CD4-positive, alpha-beta T cell treated with Interleukin-15 for 1 hour (primary cell): Measurements from ENCODE around the gene ASPSCR1.
"Not testable (repeated sequence)": the region's sequence is repeated elsewhere in the genome, so short reads cannot be mapped to it uniquely, and the experiment has no call there.

ENCODE experiments used
- DNase-seq: peaks from one replicate; pipeline ENCODE4 v3.0.0-alpha.2; 2020

Gene ASPSCR1

DNA sequence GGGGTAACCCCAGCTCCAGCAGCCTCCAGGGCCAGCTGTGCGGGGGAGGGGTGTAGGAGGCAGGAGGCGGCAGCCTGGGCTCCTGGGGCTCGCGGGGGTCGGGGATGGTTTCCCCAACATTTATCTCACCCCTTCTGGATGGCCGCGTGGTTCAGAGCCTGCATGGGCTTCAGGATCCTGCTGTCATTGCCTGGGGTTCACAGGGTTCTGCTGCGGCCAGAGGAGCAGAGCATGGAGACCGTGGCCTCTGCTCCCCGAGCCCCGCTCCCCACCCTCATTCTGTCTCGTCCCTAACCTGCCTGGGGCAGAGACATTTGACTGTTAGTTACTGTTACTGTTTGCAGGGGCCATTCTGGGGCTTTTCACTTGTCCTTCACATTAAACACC, 35.3 kb upstream of the ASPSCR1 start:
- no peak for DNase-seq

DNA sequence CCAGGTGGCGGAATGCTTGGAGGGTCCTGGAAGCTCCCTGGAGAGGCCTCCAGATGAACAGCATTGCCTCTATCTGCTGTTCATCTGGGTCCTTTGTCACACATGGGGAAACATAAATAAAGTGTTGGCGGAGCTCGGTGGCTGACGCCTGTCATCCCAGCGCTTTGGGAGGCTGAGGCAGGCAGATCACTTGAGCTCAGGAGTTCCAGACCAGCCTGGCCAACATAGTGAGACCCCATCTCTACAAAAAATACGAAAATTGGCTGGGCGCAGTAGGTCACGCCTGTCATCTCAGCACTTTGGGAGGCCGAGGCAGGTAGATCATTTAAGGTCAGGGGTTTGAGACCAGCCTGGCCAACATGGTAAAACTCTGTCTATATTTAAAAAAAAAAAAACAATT, 32.6 kb upstream of the ASPSCR1 start:
- DNase-seq: no peak

DNA sequence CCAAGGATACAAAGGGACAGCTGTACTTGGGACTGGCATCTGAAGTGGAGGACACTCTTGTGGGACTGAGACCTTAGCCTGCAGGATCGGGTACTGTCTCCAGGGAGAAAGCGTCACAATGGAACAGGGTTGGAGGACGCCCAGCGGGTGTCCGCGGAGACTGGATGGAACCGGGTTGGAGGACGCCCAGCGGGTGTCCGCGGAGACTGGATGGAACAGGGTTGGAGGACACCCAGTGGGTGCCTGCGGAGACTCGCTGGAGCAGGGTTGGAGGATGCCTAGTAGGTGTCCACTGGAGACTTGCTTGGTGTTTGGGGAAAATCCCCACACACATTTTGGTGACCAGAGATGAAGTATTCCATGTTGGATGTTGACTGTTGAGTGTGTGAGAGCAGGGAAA, 30.2 kb upstream of the ASPSCR1 start, which contains the start of gene MYADML2:
Gene MYADML2 (minus strand): TSS at position 45 of the 400 bp plus-strand sequence. CDS start 5,492 bp downstream, outside the sequence.
- DNase-seq: no peak

DNA sequence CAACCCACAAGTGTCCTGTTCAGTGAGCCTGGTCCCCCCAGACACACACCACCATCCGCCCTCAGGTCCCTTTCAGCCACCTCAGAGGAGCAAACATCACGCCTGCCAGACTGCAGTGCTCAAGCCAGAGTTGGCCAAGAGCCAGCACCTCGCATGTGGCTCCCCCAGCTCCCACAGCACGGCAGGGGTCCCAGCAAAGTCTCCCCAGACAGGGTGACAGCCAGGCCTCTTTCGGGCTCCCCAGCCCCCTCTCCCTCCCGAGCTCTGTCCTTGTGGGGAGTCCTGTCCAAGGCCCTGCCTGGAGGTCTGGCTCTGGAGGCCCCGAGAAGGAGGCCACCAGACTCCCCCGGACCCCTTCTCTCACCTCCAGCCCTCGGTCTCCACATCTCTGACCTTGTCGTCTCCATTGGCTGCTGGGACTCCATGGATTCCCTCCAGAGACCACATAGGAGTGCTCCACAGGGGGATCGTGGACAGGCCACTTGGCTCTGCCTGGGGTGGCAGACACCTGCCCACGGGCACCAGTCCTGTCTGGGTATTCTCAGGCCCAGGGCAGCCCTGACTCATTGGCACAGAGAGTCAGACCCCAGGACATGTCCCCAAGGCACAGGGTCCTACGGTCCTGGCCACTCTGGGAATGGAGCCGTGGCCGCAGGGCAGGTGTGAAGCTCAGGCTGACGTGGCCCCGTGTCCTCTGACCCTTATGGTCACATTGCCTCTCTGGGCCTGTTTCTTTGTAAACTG, 28.6 kb upstream of the ASPSCR1 start:
- no peak for DNase-seq

DNA sequence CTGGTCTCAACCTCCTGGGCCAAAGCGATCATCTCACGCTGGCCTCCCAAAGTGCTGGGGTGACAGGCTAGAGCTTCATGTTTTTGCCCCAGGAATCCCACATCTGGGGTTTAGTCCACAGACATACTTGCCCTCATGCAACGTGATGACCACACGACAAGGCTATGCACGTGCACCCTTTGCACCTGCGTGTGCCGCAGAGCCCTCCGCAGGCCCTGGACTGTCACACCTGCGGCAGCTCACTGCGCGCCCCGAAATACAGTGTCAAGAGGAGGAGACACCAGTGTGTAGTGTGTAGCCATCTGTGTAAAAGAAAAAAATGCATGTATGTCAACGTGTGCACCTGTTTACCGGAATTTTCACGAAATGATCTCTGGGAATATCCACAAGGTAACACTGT, 26.9 kb upstream of the ASPSCR1 start:
- no peak for DNase-seq

DNA sequence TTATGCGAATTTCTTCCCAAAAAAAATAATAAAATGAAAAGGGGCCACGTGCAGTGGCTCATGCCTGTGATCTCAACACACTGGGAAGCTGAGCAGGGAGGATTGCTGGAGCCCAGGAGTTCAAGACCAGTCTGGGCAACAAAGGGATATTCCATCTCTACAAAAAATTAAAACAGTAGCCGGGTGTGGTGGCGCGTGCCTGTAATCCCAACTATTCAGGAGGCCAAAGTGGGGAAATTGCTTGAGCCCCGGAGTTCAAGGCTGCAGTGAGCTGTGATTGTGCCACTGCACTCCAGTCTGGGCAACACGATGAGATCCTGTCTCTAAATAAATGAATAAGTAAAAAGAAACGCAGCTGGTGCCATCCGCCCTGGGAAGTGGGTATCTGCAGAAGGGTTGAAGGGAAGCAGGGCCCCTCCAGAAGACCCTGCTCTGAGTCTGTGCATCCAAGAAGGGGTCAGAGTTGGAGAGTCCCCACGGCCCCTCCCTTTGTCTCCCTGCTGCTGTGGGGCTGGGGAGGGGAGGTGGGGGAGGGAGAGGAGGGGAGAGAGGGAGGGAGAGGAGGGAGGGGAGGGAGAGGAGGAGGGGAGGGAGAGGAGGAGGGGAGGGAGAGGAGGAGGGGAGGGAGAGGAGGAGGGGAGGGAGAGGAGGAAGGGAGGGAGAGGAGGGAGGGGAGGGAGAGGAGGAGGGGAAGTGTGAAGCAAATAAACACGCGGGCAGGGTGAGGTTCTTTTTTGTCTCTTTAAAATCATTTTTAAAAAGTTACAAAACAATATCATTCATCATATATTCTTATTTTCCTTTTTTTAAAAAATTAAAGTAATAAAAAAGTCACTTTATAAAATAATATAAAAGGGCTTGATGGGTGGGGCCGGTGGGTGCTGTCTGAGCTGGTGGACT, 25.4 kb upstream of the ASPSCR1 start:
- DNase-seq: no peak

DNA sequence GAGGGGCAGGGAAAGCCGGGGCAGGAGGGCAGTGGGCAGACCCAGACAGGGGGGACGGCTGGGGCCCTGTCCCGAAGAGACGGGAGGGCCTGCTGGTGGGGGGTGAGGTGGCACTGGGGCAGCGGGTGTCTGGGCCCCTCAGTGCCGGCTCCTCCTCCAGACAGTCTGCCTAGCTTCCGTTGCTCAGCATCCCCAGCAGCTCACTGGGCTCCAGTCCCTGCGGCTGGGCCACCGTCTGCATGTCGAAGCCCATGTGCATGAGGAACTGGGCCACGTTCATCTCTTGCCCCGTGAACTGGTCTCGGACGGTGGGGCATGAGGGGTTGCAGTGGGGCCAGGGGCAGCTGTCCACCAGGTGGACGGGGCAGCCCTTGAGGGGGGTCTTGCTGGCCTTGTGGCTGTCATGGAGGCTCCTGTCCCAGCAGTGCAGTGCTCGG, 24.6 kb upstream of the ASPSCR1 start:
- DNase-seq: no peak

DNA sequence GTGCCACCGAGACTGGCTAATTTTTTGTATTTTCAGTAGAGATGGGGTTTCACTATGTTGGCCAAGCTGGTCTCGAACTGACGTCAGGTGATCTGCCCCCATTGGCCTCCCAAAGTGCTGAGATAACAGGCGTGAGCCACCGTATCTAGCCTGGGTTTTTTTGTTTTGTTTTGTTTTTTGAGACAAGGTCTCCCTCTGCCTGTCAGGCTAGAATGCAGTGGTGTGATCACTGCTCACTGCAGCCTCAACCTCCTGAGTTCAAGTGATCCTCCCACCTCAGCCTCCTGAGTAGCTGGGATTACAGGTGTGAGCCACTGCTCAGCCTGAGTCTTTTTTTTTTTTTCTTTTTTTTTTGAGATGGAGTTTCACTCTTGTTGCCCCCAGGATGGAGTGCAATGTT, 24.0 kb upstream of the ASPSCR1 start:
- DNase-seq: not testable (repeated sequence)

DNA sequence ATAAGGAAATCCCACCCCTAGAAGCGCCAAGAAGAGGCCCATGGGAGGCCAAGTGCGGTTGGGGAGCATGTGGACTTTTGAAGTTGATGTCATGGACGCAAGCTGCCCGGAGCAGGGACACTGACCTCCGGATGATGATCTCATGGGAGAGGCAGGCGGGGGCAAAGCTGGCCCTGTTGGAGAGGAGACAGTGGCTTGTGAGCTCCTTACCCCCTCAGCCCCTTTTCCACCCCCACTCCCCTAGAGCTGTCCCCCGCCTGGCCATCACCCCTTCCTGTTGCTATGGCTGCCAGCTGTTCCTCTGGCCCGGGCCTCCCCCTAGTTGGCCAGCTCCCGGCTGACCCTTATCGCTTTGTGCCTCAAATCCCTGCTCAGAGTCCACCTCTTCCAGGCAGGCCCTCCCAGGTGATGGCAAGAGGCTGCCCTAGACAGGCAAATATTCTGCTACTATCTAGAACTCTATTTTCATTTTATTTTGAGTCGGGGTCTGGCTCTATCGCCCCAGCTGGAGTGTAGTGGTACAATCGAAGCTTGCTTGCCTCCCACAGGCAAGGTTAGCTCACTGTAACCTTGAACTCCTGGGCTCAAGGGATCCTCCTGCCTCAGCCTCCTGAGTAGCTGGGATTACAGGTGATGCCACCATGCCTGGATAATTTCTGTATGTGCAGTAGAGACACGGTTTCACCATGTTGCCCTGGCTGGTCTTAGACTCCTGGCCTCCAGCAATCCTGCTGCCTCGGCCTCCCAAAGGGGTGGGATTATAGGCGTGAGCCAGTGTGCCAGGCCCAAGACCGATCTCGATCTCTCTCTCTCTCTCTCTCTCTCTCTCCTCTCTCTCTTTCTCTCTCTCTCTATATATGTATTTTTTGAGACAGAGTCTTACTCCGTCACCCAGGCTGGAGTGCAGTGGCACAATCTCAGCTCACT, 23.0 kb upstream of the ASPSCR1 start:
- DNase-seq: no peak

DNA sequence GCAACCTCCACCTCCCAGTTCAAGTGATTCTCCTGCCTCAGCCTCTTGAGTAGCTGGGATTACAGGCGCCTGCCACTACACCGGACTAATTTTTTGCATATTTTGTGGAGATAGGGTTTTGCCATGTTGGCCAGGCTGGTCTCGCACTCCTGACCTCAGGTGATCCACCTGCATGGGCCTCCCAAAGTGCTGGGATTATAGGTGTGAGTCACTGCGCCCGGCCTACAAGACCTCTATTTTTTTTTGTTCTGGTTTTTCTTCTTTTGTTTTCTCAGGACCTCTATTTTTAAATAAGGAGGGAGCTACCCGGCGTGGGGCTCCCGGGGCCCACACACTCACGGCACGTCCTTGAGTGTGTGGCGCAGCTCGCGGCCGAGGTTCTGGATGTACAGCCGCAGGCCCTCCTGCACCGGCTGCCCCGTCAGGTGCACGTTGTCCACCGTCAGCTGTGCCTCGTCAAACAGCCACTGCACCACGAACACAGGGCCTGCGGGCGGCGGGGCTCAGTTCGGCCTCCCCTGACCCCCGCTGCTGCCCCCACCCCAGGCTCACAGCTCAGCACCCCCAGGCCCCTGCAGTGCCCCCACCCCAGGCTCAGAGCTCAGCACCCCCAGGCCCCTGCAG, 22.3 kb upstream of the ASPSCR1 start:
- DNase-seq: no peak

DNA sequence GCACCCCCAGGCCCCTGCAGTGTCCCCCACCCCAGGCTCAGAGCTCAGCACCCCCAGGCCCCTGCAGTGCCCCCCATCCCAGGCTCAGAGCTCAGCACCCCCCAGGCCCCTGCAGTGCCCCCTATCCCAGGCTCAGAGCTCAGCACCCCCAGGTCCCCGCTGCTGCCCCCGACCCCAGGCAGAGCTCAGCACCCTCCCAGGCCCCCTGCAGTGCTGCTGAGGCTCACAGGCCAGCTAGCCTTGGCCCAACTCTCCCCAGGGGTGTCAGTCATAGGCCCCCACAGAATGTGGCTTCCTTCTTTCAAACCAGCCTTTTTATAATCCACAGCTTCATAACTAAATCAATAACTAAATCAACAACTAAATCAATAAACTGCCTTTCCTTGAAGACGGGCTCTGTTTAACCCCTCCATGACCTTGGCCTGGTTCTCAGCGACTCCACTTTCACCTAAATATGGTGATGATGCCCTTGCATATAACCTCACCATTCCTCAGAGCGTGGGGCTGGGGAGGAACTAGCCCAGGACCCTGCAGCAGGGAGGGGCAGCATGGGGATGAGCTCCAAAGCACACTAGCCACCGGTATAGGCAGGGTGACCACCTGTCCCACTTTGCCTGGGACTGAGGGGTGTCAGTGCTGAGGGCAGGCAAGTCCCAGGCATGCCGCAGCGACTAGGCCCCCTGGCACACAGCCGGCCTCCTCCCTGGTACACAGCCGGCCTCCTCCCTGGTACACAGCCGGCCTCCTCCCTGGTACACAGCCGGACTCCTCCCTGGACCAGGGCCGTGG, 21.5 kb upstream of the ASPSCR1 start:
- DNase-seq: no peak

DNA sequence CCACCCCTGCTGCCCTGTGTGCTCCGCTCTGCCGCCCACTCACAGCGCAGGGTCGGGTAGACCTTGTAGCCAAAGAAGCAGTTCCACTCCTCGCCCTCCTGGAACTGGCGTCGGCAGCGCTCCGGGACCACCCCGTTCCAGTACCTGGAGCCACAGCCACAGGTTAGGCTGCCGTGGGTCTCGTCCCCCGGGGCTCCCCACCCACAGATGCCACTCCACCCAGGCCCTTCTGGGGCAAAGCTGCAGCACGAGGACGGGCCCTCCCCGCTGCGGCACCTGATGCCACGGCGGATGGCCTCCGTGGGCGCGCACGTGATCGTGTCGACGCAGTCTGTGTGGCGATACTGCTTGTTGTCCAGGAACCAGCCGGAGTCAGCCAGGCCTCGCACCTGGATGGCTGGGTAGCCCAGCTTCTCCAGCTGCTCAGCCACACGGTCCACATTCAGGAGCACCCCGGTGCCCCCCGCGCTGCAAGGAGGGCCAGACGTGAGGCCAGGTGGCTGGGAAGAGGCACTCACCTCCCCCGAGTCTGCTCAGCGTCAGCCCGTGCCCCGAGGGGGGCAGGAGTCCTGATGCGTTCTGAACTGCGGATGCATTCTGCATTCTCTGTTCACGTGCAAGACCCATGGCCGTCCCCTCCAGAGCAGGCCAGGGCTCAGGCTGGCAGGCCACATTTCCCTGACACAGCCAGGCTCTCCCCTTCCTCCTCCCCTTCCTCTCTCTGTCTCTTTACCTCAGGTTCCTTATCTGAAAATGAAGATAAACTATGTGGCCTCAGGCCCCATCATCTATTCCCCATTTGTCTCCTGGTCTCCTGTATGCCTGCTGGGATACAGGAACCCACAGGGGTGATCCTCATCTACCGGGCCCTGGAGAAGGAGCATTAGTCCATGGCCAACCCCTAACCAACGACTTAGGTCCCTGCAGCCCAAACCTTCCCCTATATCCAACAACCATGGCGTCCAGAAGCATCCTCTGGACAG, 20.5 kb upstream of the ASPSCR1 start:
- DNase-seq: no peak

DNA sequence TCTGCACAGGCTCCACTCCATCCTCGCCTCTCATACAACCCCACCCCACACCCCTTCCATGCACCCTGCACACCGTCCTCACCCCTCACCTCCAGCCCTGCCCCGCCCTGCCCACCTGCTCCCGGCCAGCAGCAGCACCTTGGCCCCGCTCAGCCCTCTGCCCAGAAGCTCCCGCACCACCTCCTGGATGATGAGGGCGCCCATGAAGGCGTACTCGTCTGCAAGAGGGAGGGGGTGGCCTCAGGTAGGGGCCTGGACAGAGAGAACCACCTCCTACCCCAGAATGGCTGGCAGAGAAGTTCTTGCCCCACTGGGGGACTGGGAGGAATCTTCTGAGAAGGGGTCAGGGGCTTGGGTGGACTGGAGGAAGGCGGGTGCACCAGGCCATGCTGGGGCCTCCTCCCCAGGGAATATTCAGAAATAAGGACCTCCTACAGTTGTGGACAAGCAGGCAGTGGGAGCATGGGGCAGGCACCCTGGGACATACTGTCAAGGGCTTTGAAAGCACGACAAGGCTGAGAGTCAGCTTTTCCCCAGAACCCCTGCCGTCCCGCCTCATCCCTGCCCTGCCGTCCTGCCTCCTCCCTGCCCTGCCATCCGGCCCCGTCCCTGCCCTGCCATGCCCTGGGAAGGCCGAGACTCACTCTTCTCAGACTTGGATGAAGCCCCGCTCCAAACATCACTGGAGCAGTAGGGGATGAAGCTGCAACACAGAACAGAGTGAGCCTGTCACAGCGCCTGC, 19.6 kb upstream of the ASPSCR1 start:
- no peak for DNase-seq

DNA sequence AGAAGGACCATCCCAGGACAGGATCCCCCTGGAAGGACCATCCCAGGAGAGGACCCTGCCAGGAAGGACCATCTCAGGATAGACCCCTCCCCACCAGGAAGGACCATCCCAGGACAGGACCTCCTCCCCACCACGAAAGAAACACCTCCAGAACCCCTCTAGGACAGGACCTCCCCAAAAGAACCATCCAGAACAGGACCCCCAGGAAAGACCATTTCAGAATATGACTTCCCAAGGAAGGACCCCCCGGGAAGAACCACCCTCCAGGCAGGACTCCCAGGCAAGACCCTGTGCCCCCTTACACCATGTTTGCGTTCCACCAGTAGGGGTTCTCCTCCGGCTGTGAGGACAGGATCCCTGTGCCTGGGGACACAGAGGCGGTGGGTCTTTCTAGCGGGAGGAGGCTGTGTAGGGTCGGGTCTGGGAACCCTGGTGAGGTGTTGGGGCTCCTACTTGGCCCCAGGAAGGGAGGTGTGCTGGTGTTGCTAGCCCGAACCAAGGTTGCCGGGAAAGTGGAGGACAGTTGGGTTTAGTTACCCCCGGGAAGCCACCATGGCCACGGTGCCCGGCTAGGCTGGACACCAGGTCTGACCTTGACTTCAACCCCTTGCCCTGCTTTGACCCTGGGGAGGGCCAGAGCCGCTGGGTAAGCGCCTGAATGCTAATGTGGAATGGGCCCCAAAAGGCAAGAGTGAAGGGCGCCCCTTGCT, 18.6 kb upstream of the ASPSCR1 start:
- DNase-seq: no peak

DNA sequence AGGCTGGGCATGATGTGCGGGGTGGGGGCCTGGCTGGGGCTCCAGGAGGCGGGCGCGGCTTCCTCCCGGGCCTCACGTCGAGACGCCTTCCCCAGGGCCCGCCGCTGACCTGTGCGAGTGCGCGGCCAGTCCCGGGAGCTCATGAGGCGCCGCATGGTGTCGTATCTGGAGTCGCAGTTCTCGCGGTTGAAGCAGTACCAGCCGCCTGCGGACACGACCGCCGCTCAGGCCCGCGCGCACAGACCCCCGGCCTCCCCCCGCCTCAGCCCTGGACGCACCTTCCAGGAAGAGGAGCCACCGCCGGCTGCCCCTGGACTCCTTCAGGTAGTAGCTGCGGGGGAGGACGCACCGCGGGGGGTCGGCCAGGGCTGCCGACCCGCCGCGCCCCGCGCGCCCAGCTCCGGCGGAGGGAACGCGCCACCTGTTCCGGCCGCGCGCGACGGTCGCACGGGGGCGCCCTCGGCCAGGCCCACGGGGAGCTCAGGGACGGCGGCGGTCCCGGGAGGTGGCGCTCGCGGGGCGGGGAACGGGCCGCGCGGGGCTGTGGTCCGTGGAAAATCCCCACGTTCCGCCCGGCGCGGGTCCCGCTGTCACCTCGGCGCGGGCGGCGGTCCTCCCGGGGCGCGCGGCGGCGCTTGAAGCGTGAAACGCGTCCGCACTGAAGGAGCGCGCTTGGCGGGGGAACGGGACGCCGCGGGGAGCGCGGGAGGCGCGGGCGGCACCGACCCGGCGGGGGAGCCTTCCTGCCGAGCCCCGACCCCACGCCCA, 17.9 kb upstream of the ASPSCR1 start:
- peak; percentile 77 for DNase-seq

DNA sequence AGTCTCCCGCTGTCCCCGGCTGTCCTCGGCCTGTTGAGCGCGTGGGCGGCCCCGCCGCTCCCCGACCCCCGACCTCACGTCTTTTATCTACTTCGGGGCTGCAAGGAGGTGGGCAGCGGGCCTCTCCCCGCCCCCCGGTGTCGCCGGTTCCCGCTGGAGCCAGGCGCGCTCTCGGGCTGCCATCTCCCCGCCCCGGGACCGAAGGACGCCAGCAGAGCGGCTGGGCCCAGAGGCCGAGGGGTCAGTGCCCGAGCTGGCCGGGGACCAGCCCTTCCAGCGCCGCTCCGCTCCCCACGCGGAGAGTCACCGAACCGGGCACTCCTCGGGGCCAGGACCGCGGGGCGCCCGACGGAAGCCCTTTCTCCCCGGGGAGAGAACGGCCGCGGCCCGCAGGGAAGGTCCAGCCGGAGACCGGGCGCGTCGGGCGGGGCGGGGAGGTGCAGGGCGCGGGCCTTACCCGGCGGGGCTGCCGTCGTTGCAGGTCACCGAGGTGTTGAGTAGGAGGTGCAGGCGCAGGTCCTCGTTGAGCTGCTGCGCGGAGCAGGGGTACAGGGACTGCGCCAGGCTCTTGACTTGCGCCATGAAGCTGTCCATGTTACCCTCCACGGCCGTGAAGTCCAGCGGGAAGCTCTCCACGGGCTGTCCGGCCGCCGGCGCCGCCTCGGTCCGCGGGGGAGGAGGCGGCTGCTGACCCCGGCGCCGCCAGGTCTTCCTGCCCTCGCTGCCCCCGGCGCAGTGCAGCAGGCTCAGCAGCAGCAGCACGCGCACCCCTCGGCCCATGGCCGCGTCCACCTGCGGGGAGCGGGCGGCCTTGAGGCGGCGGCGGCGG, 17.1 kb upstream of the ASPSCR1 start:
- DNase-seq: no peak

DNA sequence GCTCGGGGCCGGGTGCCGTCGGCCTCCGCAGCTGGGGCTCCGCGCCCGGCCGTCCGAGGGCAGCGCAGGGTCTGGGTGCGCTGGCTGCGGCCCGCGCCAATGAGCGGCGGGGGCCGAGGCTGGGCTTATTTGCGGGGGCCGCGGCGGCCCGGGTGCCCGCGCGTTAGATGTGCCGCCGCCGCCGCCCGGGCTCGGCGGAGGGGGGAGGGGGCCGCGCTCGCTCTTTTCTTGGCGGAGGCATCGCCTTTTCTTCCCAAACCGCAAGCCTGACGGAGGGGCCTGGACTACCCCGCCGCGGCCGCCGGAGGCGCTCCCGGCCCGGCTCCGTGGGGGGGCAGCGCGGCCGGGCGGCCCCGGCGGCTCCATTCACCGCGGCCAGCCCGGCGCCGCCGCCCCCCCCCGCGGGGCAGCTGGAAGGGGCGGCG, 16.3 kb upstream of the ASPSCR1 start, which contains the start of gene NOTUM:
Gene NOTUM (minus strand): TSS at position 101 of the 425 bp plus-strand sequence. CDS start 278 bp downstream, outside the sequence.
- no peak for DNase-seq
